OCI-LY3 (cell line): Measurements from ENCODE around the gene PKD1.

Experiments used
- CTCF ChIP-seq: fragments of 200-600, 300-600 bp; sonication (generic); IDR thresholded peaks from 2 replicates; pipeline ENCODE4 v1.5.1; 2014; ENCODE audit warnings: antibody characterized with exemption, low read length, low read depth
- EZH2phosphoT487 ChIP-seq: fragments of 200-600 bp; shearing (Covaris generic); IDR thresholded peaks from 2 replicates; pipeline ENCODE4 v1.6.1; 2018; ENCODE audit warnings: antibody characterized with exemption, mixed run types, low read depth

- TF ChIP-seq CTCF, result no peak
- no peak for TF ChIP-seq EZH2phosphoT487
Observed at GRCh38 chr16:2039274-2040031, 96.2 kb downstream of the PKD1 start.
